Measurements from ENCODE around the gene CCDC188. TPM values are rescaled to one million over a fixed set of nuclear protein-coding genes. Genes with fewer than 3 reads are reported as not detected.

CCDC188 gene
- polyA plus RNA-seq, 1 donor from 2014 or later, result not detected

GRCh38 chr22:20135265-20135664 lies 15.6 kb downstream of the CCDC188 start:
- H3K27me3 ChIP-seq (ENCODE audit: insufficient read depth, low read depth, low read length), result no peaks in the 10 kb centered on the region
- no peaks in the 10 kb centered on the region for H3F3A ChIP-seq (ENCODE audit: insufficient read depth, low read length, poor library complexity, severe bottlenecking)
- H3K9me2 ChIP-seq (ENCODE audit: insufficient read depth, low read length), result no peaks in the 10 kb centered on the region
- no peak overlapping the region for H3K4me2 ChIP-seq (ENCODE audit: low read length)
- no peaks in the 10 kb centered on the region for H3K9me3 ChIP-seq (ENCODE audit: low read length)
- no peak for TF ChIP-seq EP300 (conservative IDR thresholded peaks at IDR 0.05; ENCODE audit: poor library complexity, severe bottlenecking)
- no peak for TF ChIP-seq SMC3 (conservative IDR thresholded peaks at IDR 0.05; ENCODE audit: poor library complexity)
- TF ChIP-seq CTCF (IDR thresholded peaks at IDR 0.05; ENCODE audit: poor library complexity, severe bottlenecking), result no peak
- TF ChIP-seq TAF1 (IDR thresholded peaks at IDR 0.05; ENCODE audit: low read depth), result no peak
- no peak for TF ChIP-seq EZH2 (IDR thresholded peaks at IDR 0.05; ENCODE audit: borderline replicate concordance, insufficient read depth, low read length, poor library complexity, severe bottlenecking)
- no peak for TF ChIP-seq RAD21 (conservative IDR thresholded peaks at IDR 0.05)
- no peak for TF ChIP-seq REST (IDR thresholded peaks at IDR 0.05; ENCODE audit: borderline replicate concordance)
- no peak for TF ChIP-seq MXI1 (conservative IDR thresholded peaks at IDR 0.05; ENCODE audit: poor library complexity, severe bottlenecking)
- TF ChIP-seq POLR2AphosphoS5 (IDR thresholded peaks at IDR 0.05), result no peak
- H3K27ac ChIP-seq (ENCODE audit: low read length), result no peak overlapping the region
- no peak overlapping the region for H3K9ac ChIP-seq (ENCODE audit: low read length)
- no peaks in the 10 kb centered on the region for H4K20me1 ChIP-seq (ENCODE audit: insufficient read depth)
- no peaks in the 10 kb centered on the region for H3K36me3 ChIP-seq (ENCODE audit: insufficient read depth, low read length)
- H3K4me3 ChIP-seq (ENCODE audit: low read length), result no peak overlapping the region
- no peaks in the 10 kb centered on the region for H3K79me2 ChIP-seq (replicated peaks; ENCODE audit: insufficient read depth, low read length)
- no peak overlapping the region for H2AFZ ChIP-seq (ENCODE audit: low read depth, low read length)

GRCh38 chr22:20133930-20134549 lies 16.8 kb downstream of the CCDC188 start:
- no peaks in the 10 kb centered on the region for H3K9me3 ChIP-seq (ENCODE audit: low read length)
- no peaks in the 10 kb centered on the region for H3K36me3 ChIP-seq (ENCODE audit: insufficient read depth, low read length)
- no peak overlapping the region for H3K9ac ChIP-seq (ENCODE audit: low read length)
- no peak overlapping the region for H3K27ac ChIP-seq (ENCODE audit: low read length)
- H3F3A ChIP-seq (ENCODE audit: insufficient read depth, low read length, poor library complexity, severe bottlenecking), result no peaks in the 10 kb centered on the region
- H4K20me1 ChIP-seq (ENCODE audit: insufficient read depth), result no peaks in the 10 kb centered on the region
- H3K79me2 ChIP-seq (replicated peaks; ENCODE audit: insufficient read depth, low read length), result no peaks in the 10 kb centered on the region
- no peak overlapping the region for H3K4me3 ChIP-seq (ENCODE audit: low read length)
- no peak overlapping the region for H3K4me2 ChIP-seq (ENCODE audit: low read length)
- H3K9me2 ChIP-seq (ENCODE audit: insufficient read depth, low read length), result no peaks in the 10 kb centered on the region
- H2AFZ ChIP-seq (ENCODE audit: low read depth, low read length), result no peak overlapping the region
- no peaks in the 10 kb centered on the region for H3K27me3 ChIP-seq (ENCODE audit: insufficient read depth, low read depth, low read length)
- no peak for TF ChIP-seq SMC3 (conservative IDR thresholded peaks at IDR 0.05; ENCODE audit: poor library complexity)
- no peak for TF ChIP-seq POLR2AphosphoS5 (IDR thresholded peaks at IDR 0.05)
- no peak for TF ChIP-seq EP300 (conservative IDR thresholded peaks at IDR 0.05; ENCODE audit: poor library complexity, severe bottlenecking)
- TF ChIP-seq EZH2 (IDR thresholded peaks at IDR 0.05; ENCODE audit: borderline replicate concordance, insufficient read depth, low read length, poor library complexity, severe bottlenecking), result no peak
- TF ChIP-seq REST (IDR thresholded peaks at IDR 0.05; ENCODE audit: borderline replicate concordance), result no peak
- TF ChIP-seq MXI1 (conservative IDR thresholded peaks at IDR 0.05; ENCODE audit: poor library complexity, severe bottlenecking), result no peak
- TF ChIP-seq TAF1 (IDR thresholded peaks at IDR 0.05; ENCODE audit: low read depth), result no peak
- TF ChIP-seq RAD21 (conservative IDR thresholded peaks at IDR 0.05), result no peak
- TF ChIP-seq CTCF (IDR thresholded peaks at IDR 0.05; ENCODE audit: poor library complexity, severe bottlenecking), result no peak

All from neural cell (in vitro differentiated cells).